HepG2 (cell line): ENCODE data around the gene CLDN20. TPM values are rescaled to one million over a fixed set of nuclear protein-coding genes. Genes with fewer than 3 reads are reported as not detected.

Source experiments
- ATAC-seq: fragments of 200-7000 bp; cut with Tn5 transposase; 3 replicates; pipeline ENCODE4 v1.9.1; 2020; ENCODE audit warnings: mild to moderate bottlenecking, moderate library complexity
- BruUV-seq: library from RNA; stranded (reverse); fragments of 400-500 nt; replicated peaks from 2 replicates; lab custom pipeline; 2021; lab: Mats Ljungman, UMichigan
- CTCF ChIA-PET: fragments of 300-600 bp; formaldehyde crosslinking; extraction: SDS; loops from one replicate; lab custom pipeline; 2021; ENCODE audit warnings: low total read pairs, inconsistent platforms, low intra/inter-chr PET ratio; lab: Yijun Ruan, JAX
- POLR2A ChIA-PET: fragments of 350-600 bp; sonication (Branson Sonifier 250); formaldehyde crosslinking; loops from one replicate; lab custom pipeline; 2020; ENCODE audit warnings: antibody characterized with exemption, inconsistent platforms; lab: Yijun Ruan, JAX
- DNase-seq: peaks from one replicate; pipeline ENCODE4 v3.0.0-alpha.2; 2015; ENCODE audit warnings: low spot score
- FAIRE-seq: peaks from 3 replicates; lab custom pipeline; 2011; peaks lifted over from hg19 to GRCh38; lab: Jason Lieb, UNC
- H2AFZ ChIP-seq: one replicate; pipeline ENCODE4 v1.6.1; 2011; ENCODE audit warnings: low read length, inconsistent platforms
- H3K27ac ChIP-seq: fragments of 300-600 bp; 3 replicates; pipeline ENCODE4 v1.8.0; 2011; ENCODE audit warnings: mixed run types, mild to moderate bottlenecking, mixed read lengths, low read length, inconsistent platforms; ENCODE audit not compliant: insufficient read depth; ENCODE audit errors: extremely low read length
- H3K27me3 ChIP-seq, 2 experiments: fragments of 200-600 bp in 1 of 2; 2 replicates in 1 of 2; 3 replicates in 1 of 2; pipeline versions ENCODE4 v1.6.0 to v1.8.0; 2011; ENCODE audit warnings: low read length in 2 of 2, mild to moderate bottlenecking in 2 of 2, moderate library complexity in 2 of 2, inconsistent platforms in 1 of 2; ENCODE audit not compliant: insufficient read depth in 2 of 2, control insufficient read depth in 1 of 2
- H3K36me3 ChIP-seq, 2 experiments: fragments of 200-600 bp in 1 of 2; replicated peaks in 1 of 2; 2 replicates in 1 of 2; 3 replicates in 1 of 2; pipeline versions ENCODE4 v1.5.1 to v1.8.0; 2011; ENCODE audit warnings: low read length in 2 of 2, inconsistent platforms in 1 of 2; ENCODE audit not compliant: insufficient read depth in 2 of 2, control insufficient read depth in 1 of 2
- H3K4me1 ChIP-seq: 2 replicates; pipeline ENCODE4 v1.5.1; 2012; ENCODE audit warnings: low read length, inconsistent platforms; ENCODE audit not compliant: insufficient read depth
- H3K4me2 ChIP-seq: 2 replicates; pipeline ENCODE4 v1.6.0; 2011; ENCODE audit warnings: low read depth, low read length, inconsistent platforms
- H3K4me3 ChIP-seq, 3 experiments: fragments of 200-600 bp in 1 of 3; sonication (generic), shearing (Covaris generic) in 1 of 3; replicated peaks in 1 of 3; 2 replicates each; pipeline ENCODE4 v1.5.1; 2011 to 2016; ENCODE audit warnings: low read length in 3 of 3, inconsistent platforms in 2 of 3, low read depth in 2 of 3, mild to moderate bottlenecking in 2 of 3, control low read depth in 1 of 3, mixed read lengths in 1 of 3; ENCODE audit not compliant: insufficient read depth in 1 of 3
- H3K79me2 ChIP-seq: one replicate; pipeline ENCODE4 v1.6.1; 2011; ENCODE audit warnings: low read length, inconsistent platforms; ENCODE audit not compliant: insufficient read depth
- H3K9ac ChIP-seq: 2 replicates; pipeline ENCODE4 v1.6.0; 2011; ENCODE audit warnings: mild to moderate bottlenecking, low read depth, low read length, inconsistent platforms; ENCODE audit not compliant: insufficient read depth
- H3K9me3 ChIP-seq: 2 replicates; pipeline ENCODE4 v1.5.1; 2012; ENCODE audit warnings: mild to moderate bottlenecking, low read length
- H4K20me1 ChIP-seq: 2 replicates; pipeline ENCODE4 v1.6.0; 2011; ENCODE audit warnings: inconsistent platforms, mild to moderate bottlenecking, low read length, moderate library complexity; ENCODE audit not compliant: insufficient read depth
- CAMTA2 ChIP-seq: sonication (generic); formaldehyde crosslinking; IDR thresholded peaks from 2 replicates; pipeline ENCODE4 v1.4.0; 2020; ENCODE audit warnings: mild to moderate bottlenecking, missing genetic modification reagents, borderline replicate concordance
- CEBPG ChIP-seq: IDR thresholded peaks from 2 replicates; pipeline ENCODE4 v1.6.1; 2016
- CTCF ChIP-seq: sonication (generic); formaldehyde crosslinking; IDR thresholded peaks from 2 replicates; pipeline ENCODE4 v1.5.0; 2020; ENCODE audit warnings: mild to moderate bottlenecking, missing genetic modification reagents, moderate library complexity
- ELF4 ChIP-seq: sonication (generic); formaldehyde crosslinking; IDR thresholded peaks from 2 replicates; pipeline ENCODE4 v1.5.0; 2020; ENCODE audit warnings: missing genetic modification reagents, mild to moderate bottlenecking, moderate library complexity, borderline replicate concordance
- KAT8 ChIP-seq: IDR thresholded peaks from 2 replicates; pipeline ENCODE4 v1.6.1; 2016; ENCODE audit warnings: missing genetic modification reagents, missing compliant biosample characterization
- NR2F6 ChIP-seq, 2 experiments: IDR thresholded peaks; 2 replicates each; pipeline ENCODE4 v1.6.1; 2016; ENCODE audit warnings: antibody characterized with exemption in 1 of 2, mild to moderate bottlenecking in 1 of 2
- PBX3 ChIP-seq: sonication (generic); formaldehyde crosslinking; IDR thresholded peaks from 2 replicates; pipeline ENCODE4 v1.8.1; 2023; ENCODE audit warnings: missing genetic modification reagents, inconsistent platforms, borderline replicate concordance
- RAD51 ChIP-seq: fragments of 450-650 bp; IDR thresholded peaks from 2 replicates; pipeline ENCODE4 v1.6.1; 2016; ENCODE audit warnings: borderline replicate concordance
- RBFOX2 ChIP-seq: fragments of 200-400 bp; formaldehyde crosslinking; IDR thresholded peaks from 2 replicates; pipeline ENCODE4 v1.6.1; 2017; ENCODE audit warnings: low read depth, mild to moderate bottlenecking, low read length
- RBM22 ChIP-seq: fragments of 200-400 bp; formaldehyde crosslinking; optimal IDR thresholded peaks from 2 replicates; pipeline ENCODE3; 2017; ENCODE audit warnings: mild to moderate bottlenecking, low read length, moderate library complexity
- SMC3 ChIP-seq: IDR thresholded peaks from 2 replicates; pipeline ENCODE4 v1.6.1; 2011; ENCODE audit warnings: low read length, improper control_type of control experiment
- STAG1 ChIP-seq: sonication (generic); formaldehyde crosslinking; IDR thresholded peaks from 2 replicates; pipeline ENCODE4 v1.4.0; 2020; ENCODE audit warnings: missing genetic modification reagents
- TIGD3 ChIP-seq: sonication (generic); formaldehyde crosslinking; IDR thresholded peaks from 2 replicates; pipeline ENCODE4 v1.5.1; 2020; ENCODE audit warnings: mild to moderate bottlenecking, missing genetic modification reagents, borderline replicate concordance
- ZNF207 ChIP-seq: fragments of 450-650 bp; IDR thresholded peaks from 2 replicates; pipeline ENCODE4 v1.6.1; 2016; ENCODE audit warnings: antibody characterized with exemption, borderline replicate concordance
- ZNF382 ChIP-seq: sonication (generic); formaldehyde crosslinking; IDR thresholded peaks from 2 replicates; pipeline ENCODE4 v1.5.0; 2020; ENCODE audit warnings: missing genetic modification reagents, mild to moderate bottlenecking, borderline replicate concordance
- ZNF468 ChIP-seq: sonication (generic); formaldehyde crosslinking; IDR thresholded peaks from 2 replicates; pipeline ENCODE4 v1.8.0; 2022; ENCODE audit warnings: mild to moderate bottlenecking, moderate library complexity, missing genetic modification reagents
- ZNF652 ChIP-seq: IDR thresholded peaks from 2 replicates; pipeline ENCODE4 v1.6.1; 2016; ENCODE audit warnings: low read depth, borderline replicate concordance
- WGBS: methylation state at CpG from one replicate; pipeline ENCODE4 v1.1.6; 2017; ENCODE audit warnings: low lambda C conversion rate; 5-methylcytosine and 5-hydroxymethylcytosine counted together
- in situ Hi-C: cut with HindIII; loops from 2 replicates; pipeline ENCODE4 v1.10.0; 2017; ENCODE audit warnings: low pct_unique_long_range_greater_than_20kb; ENCODE audit not compliant: extremely low pct_ligation_motif_present
- intact Hi-C: fragments of 100-400 bp; cut with micrococcal nuclease; formaldehyde crosslinking; loops from one replicate; pipeline ENCODE4 v1.10.0; 2022; ENCODE audit not compliant: unreplicated experiment
- polyA plus RNA-seq, 8 experiments: library from polyadenylated mRNA; depleted of rRNA in 3 of 8; stranded (reverse) in 7 of 8; unstranded in 1 of 8; fragments of >200 nt; fragmentation: Illumina TruSeq in 4 of 8; extraction: Trizol in 4 of 8; gene quantifications; 2 replicates each; pipeline versions ENCODE4 v1.2.1 to v1.2.3, GENCODE V29; 2011 to 2016; ENCODE audit warnings: low read depth in 4 of 8, missing spikeins in 1 of 8, mixed read lengths in 1 of 8; ENCODE audit not compliant: insufficient read depth in 1 of 8
- total RNA-seq, 5 experiments: library from RNA; depleted of rRNA; stranded (reverse); fragments of >200 nt; fragmentation: Illumina TruSeq; extraction: Trizol; gene quantifications; 2 replicates each; pipeline ENCODE4 v1.2.3, GENCODE V29; 2016; ENCODE audit warnings: low read depth in 1 of 5

Gene CLDN20
- total and polyA plus RNA-seq, 2 of the 13 experiments (the other 11 are each of a cell fraction or from before 2014, with no cell fraction given): not detected

- POLR2A ChIA-PET: no interaction called here
- Histone ChIP-seq H3K36me3 (peaks cover 31 to 82% of the 10 kb centered on the region in 2 experiments), H3K27ac (no peak overlapping the region), H3K27me3 (no peaks in the 10 kb centered on the region), H3K4me2 (no peak overlapping the region), H2AFZ (no peak overlapping the region), H3K79me2 (peaks cover 24% of the 10 kb centered on the region), H4K20me1 (peaks cover 4% of the 10 kb centered on the region; the same call in 1 of the 2 replicates), H3K4me1 (no peaks in the 10 kb centered on the region), H3K9me3 (no peaks in the 10 kb centered on the region), H3K9ac (no peak overlapping the region), H3K4me3 (no peak overlapping the region)
- in situ Hi-C loops (no loop called here), intact Hi-C loops (no loop called here)
- CTCF ChIA-PET: no interaction called here
- DNase-seq (no peak), ATAC-seq (peak; percentile 47), FAIRE-seq (no peak)
- TF ChIP-seq STAG1 (CRISPR knock-in tag) (peak; percentile 60), ZNF652 (CRISPR knock-in tag) (no peak), RBM22 (peak; percentile 54), ELF4 (no peak), CTCF (CRISPR knock-in tag) (peak; percentile 54), RBFOX2 (0 out of 2 replicates have a peak, but pooled peaks have one; percentile 24), CEBPG (no peak)
- BruUV-seq: no TSS peak
- WGBS: 96% methylated on average over 2 of the region's 2 CpGs
These were observed 23.9 kb downstream of the CLDN20 start for GRCh38 chr6:155287762-155288161.

GRCh38 chr6:155290491-155290890, 26.7 kb downstream of the CLDN20 start:
- in situ Hi-C loops: no loop called here
- 99% methylated on average over 5 of the region's 5 CpGs for WGBS
- Histone ChIP-seq H4K20me1 (peaks cover 4% of the 10 kb centered on the region; the same call in 1 of the 2 replicates), H3K79me2 (peaks cover 23% of the 10 kb centered on the region), H3K4me1 (no peaks in the 10 kb centered on the region), H3K4me3 (no peak overlapping the region), H2AFZ (no peak overlapping the region), H3K27me3 (no peaks in the 10 kb centered on the region), H3K27ac (no peak overlapping the region), H3K9me3 (no peaks in the 10 kb centered on the region), H3K4me2 (no peak overlapping the region), H3K36me3 (peaks cover 25 to 79% of the 10 kb centered on the region in 2 experiments), H3K9ac (no peak overlapping the region)
- intact Hi-C loops: no loop called here
- no peak for FAIRE-seq
- CTCF ChIA-PET: no interaction called here
- POLR2A ChIA-PET: no interaction called here
- BruUV-seq: no TSS peak
- DNase-seq: no peak
- no peak for ATAC-seq
- no peak for TF ChIP-seq RAD51
- no peak for TF ChIP-seq SMC3
- TF ChIP-seq TIGD3 (CRISPR knock-in tag): no peak
- no peak for TF ChIP-seq NR2F6 (IDR thresholded peaks at IDR 0.05)
- no peak for TF ChIP-seq NR2F6 (CRISPR knock-in tag; IDR thresholded peaks at IDR 0.05)
- no peak for TF ChIP-seq ZNF207
- no peak for TF ChIP-seq PBX3
- no peak for TF ChIP-seq CAMTA2 (CRISPR knock-in tag)
- no peak for TF ChIP-seq ZNF468 (CRISPR knock-in tag)
- no peak for TF ChIP-seq KAT8 (CRISPR knock-in tag)
- no peak for TF ChIP-seq ZNF382 (CRISPR knock-in tag)
